CD4-positive, CD25-positive, alpha-beta regulatory T cell (primary cell): Measurements from ENCODE around the gene LCE2B. TPM values are rescaled to one million over a fixed set of nuclear protein-coding genes. Genes with fewer than 3 reads are reported as not detected.

Experiments
- ATAC-seq, 2 donors: fragments of 150-1000 bp; cut with Tn5 transposase; one replicate each; pipeline ENCODE4 v1.10.0; 2021; ENCODE audit warnings: low read depth in 2 of 2, moderate number of reproducible peaks in 2 of 2, moderate library complexity in 1 of 2
- DNase-seq, 3 donors: peaks; one replicate each; pipeline versions ENCODE4 v3.0.0 to v3.0.0-alpha.2; 2012 to 2022; ENCODE audit warnings: mixed read lengths in 1 of 3
- H3K27ac ChIP-seq: one replicate; pipeline ENCODE4 v1.7.0; 2013; ENCODE audit warnings: mild to moderate bottlenecking, low read length; ENCODE audit not compliant: insufficient read depth, poor library complexity, severe bottlenecking
- H3K27me3 ChIP-seq: one replicate; pipeline ENCODE4 v1.7.0; 2013; ENCODE audit warnings: low read length; ENCODE audit not compliant: control insufficient read depth, insufficient read depth
- H3K36me3 ChIP-seq: one replicate; pipeline ENCODE4 v1.7.0; 2013; ENCODE audit warnings: mild to moderate bottlenecking, low read length, moderate library complexity; ENCODE audit not compliant: control insufficient read depth, insufficient read depth
- H3K4me1 ChIP-seq: 2 replicates; pipeline ENCODE4 v1.7.0; 2013; ENCODE audit warnings: mild to moderate bottlenecking, low read length; ENCODE audit not compliant: insufficient read depth, control insufficient read depth, poor library complexity, severe bottlenecking
- H3K4me3 ChIP-seq: one replicate; pipeline ENCODE4 v1.7.0; 2013; ENCODE audit warnings: low read depth, mild to moderate bottlenecking, low read length, moderate library complexity
- H3K9me3 ChIP-seq, 2 experiments: 1 replicate in 1 of 2; 2 replicates in 1 of 2; pipeline ENCODE4 v1.7.0; 2013; ENCODE audit warnings: low read length in 2 of 2, mild to moderate bottlenecking in 1 of 2, moderate library complexity in 1 of 2; ENCODE audit not compliant: control insufficient read depth in 2 of 2
- H3K27ac Mint-ChIP-seq, 3 donors: one replicate each; pipeline ENCODE4 v1.8.0; 2020 to 2022; ENCODE audit warnings: mild to moderate bottlenecking in 3 of 3, mixed read lengths in 3 of 3, moderate library complexity in 2 of 3
- H3K27me3 Mint-ChIP-seq: one replicate; pipeline ENCODE4 v1.8.0; 2022; ENCODE audit warnings: mild to moderate bottlenecking, mixed read lengths
- H3K36me3 Mint-ChIP-seq: one replicate; pipeline ENCODE4 v1.8.0; 2020; ENCODE audit warnings: mixed read lengths
- H3K4me1 Mint-ChIP-seq, 4 donors: one replicate each; pipeline ENCODE4 v1.8.0; 2020 to 2022; ENCODE audit warnings: mixed read lengths in 4 of 4, mild to moderate bottlenecking in 1 of 4
- H3K4me3 Mint-ChIP-seq, 4 donors: one replicate each; pipeline ENCODE4 v1.8.0; 2020 to 2022; ENCODE audit warnings: mild to moderate bottlenecking in 4 of 4, mixed read lengths in 4 of 4, moderate library complexity in 3 of 4
- H3K9me3 Mint-ChIP-seq, 7 donors: one replicate each; pipeline ENCODE4 v1.8.0; 2020 to 2022; ENCODE audit warnings: mixed read lengths in 7 of 7, mild to moderate bottlenecking in 3 of 7, moderate library complexity in 2 of 7
- polyA plus RNA-seq, 4 donors: library from polyadenylated mRNA; unstranded; fragments of 300-500 nt; fragmentation: Illumina TruSeq; gene quantifications; one replicate each; pipeline ENCODE4 v1.2.3, GENCODE V29; 2021
- total RNA-seq: library from RNA; stranded (reverse); gene quantifications from one replicate; pipeline ENCODE4 v1.2.3, GENCODE V29; 2022

The LCE2B gene
- total and polyA plus RNA-seq, 5 donors from 2014 or later, result not detected

DNA sequence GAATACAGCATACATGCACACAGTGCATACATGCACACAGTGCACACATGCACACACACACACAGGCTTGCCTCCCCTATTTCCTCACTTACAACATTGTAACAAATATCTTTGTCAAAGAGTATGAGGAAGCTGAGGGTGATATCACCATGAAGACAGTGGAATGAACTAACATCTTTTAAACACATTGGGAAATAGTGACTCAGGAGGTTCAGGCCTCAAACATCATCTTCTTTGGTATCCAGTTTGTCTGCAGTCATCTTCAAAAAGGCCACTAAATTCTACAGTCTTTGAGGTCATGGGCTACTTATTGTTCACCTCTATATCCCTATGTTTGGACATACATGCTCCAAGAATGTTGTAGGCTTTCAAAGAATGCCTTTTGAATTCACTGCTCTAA lies 2.1 kb upstream of the LCE2B start:
- Mint-ChIP-seq H3K27ac (no peak overlapping the region), H3K36me3 (no peaks in the 10 kb centered on the region), H3K9me3 (no peaks in the 10 kb centered on the region), H3K4me3 (no peak overlapping the region), H3K27me3 (peaks cover 14% of the 10 kb centered on the region), H3K4me1 (no peaks in the 10 kb centered on the region)
- peaks cover 5% of the 10 kb centered on the region for H3K27me3 ChIP-seq
- H3K4me3 ChIP-seq, result no peak overlapping the region
- no peaks in the 10 kb centered on the region for H3K36me3 ChIP-seq
- H3K27ac ChIP-seq, result no peak overlapping the region
- DNase-seq (no peak), ATAC-seq (no peak)
- no peaks in the 10 kb centered on the region for H3K9me3 ChIP-seq
- no peaks in the 10 kb centered on the region for H3K4me1 ChIP-seq

DNA sequence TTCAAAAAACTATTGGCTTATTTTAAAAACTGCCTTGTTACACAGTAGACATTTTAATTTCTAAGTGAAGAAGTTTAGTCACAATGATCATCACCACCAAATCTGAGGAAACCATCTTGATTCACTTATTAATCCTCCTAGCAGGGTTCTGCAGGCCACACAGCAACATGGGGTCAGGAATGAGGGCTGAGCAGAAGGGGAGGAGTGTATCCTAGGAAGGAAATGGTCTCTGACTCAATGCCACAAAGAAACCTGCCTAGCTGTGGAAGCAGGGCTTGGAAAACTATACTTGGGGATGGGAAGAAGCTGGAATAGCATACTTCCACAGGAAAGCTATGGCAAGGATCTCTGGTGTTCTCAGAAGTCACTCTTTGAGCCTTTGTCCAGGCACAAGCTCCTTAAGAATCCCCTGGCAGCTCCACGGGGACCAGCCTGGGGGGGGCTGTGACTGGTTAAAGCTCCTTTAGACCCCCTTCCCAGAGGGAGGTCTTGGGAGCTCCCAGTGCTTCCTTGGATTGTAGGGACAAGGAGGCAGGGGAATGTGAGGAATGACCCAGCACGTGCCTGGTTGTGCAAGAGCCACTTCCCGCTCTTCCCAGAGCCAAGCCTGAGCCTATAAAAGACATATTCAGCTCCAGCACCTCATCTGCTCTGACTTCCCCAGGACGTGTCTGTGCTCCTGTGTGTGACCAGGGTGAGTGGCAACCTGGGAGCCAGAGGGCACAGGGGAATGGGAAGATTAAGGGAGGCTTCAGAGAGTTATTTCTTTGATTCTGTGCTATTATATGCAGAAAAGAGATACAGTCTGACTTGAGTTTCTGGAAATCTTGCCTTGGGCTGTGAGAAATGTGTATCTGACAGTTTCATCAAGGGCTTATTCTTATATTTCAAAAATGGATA lies 12.0 kb downstream of the LCE2B start, which contains the start of gene LCE2A:
Gene LCE2A, plus strand, starts transcription at position 645 of the 900 bp plus-strand sequence. CDS start 557 bp downstream, outside the sequence.
- DNase-seq, result no peak
- Histone ChIP-seq H3K4me3 (no peak within 1 kb of the TSS), H3K27me3 (no peaks in the 10 kb centered on the region), H3K9me3 (no peaks in the 10 kb centered on the region), H3K27ac (no peak within 1 kb of the TSS), H3K36me3 (no peaks in the 10 kb centered on the region), H3K4me1 (no peaks in the 10 kb centered on the region)
- Mint-ChIP-seq H3K27me3 (peaks cover 14% of the 10 kb centered on the region), H3K36me3 (no peaks in the 10 kb centered on the region), H3K4me3 (no peak within 1 kb of the TSS), H3K9me3 (peaks cover 0 to 6% (median 1%) of the 10 kb centered on the region in 7 donors), H3K27ac (no peak within 1 kb of the TSS), H3K4me1 (peaks cover 0 to 4% (median 0%) of the 10 kb centered on the region in 4 donors)
- no peak for ATAC-seq

DNA sequence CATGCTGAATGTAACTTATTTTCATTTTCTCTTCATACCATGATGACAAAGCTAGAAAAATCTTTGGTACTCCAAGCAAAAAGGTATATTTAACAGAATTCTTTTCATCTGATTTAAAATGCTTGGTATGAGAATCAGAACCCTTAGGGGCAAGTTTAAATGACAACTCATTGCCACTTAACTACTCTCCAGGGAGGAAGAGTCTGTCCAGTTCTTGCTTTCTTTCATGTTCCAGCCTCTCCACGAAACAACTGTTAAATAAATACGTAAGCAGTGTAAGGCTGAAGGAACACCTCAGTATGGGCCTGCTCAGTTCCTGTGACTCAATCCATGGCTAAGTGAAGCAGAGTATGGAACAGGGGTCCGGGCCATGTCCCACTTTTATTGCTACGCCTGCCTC lies 13.8 kb downstream of the LCE2B start:
- peaks cover 2% of the 10 kb centered on the region for H3K27me3 ChIP-seq
- no peak overlapping the region for H3K27ac ChIP-seq
- H3K4me1 ChIP-seq, result no peaks in the 10 kb centered on the region
- Mint-ChIP-seq H3K9me3 (peaks cover 0 to 5% (median 3%) of the 10 kb centered on the region in 7 donors), H3K27ac (no peak overlapping the region), H3K27me3 (peaks cover 15% of the 10 kb centered on the region), H3K4me3 (no peak overlapping the region), H3K4me1 (peaks cover 0 to 4% (median 0%) of the 10 kb centered on the region in 4 donors), H3K36me3 (no peaks in the 10 kb centered on the region)
- ATAC-seq (no peak), DNase-seq (no peak)
- H3K4me3 ChIP-seq, result no peak overlapping the region
- H3K9me3 ChIP-seq, result peaks cover 0 to 2% of the 10 kb centered on the region in 2 experiments
- no peaks in the 10 kb centered on the region for H3K36me3 ChIP-seq

DNA sequence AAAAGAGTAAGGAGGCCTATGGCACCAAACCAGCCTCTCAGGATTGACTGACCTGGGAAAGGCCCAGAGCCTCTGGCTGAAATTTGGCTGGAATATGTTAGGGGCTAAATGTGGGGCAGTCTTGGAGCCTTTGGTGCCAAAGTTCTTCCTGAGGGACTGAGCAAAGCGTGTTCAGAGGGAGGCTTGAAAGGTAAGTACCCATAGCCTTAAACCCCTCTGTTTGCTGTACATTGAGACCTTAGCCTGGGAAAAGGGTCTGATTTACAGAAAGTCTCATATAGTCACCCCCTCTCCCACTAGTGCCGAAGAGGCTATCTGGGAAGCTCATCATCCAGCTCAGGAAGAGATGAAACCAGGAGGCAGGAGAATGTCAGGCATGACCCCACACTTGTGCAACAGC lies 21.9 kb downstream of the LCE2B start, which contains the start of gene LCE4A:
Gene LCE4A, plus strand, starts transcription at position 301 of the 400 bp plus-strand sequence. CDS start 916 bp downstream, outside the sequence.
- Histone ChIP-seq H3K4me1 (no peaks in the 10 kb centered on the region), H3K9me3 (peaks cover 0 to 2% of the 10 kb centered on the region in 2 experiments), H3K4me3 (no peak within 1 kb of the TSS), H3K27me3 (peaks cover 9% of the 10 kb centered on the region), H3K36me3 (no peaks in the 10 kb centered on the region), H3K27ac (no peak within 1 kb of the TSS)
- H3K4me3 Mint-ChIP-seq, result no peak within 1 kb of the TSS
- no peaks in the 10 kb centered on the region for H3K36me3 Mint-ChIP-seq
- H3K27me3 Mint-ChIP-seq, result peaks cover 23% of the 10 kb centered on the region
- H3K27ac Mint-ChIP-seq, result no peak within 1 kb of the TSS
- peaks cover 0 to 7% (median 2%) of the 10 kb centered on the region in 7 donors for H3K9me3 Mint-ChIP-seq
- no peak for DNase-seq
- no peak for ATAC-seq
- H3K4me1 Mint-ChIP-seq, result no peaks in the 10 kb centered on the region

DNA sequence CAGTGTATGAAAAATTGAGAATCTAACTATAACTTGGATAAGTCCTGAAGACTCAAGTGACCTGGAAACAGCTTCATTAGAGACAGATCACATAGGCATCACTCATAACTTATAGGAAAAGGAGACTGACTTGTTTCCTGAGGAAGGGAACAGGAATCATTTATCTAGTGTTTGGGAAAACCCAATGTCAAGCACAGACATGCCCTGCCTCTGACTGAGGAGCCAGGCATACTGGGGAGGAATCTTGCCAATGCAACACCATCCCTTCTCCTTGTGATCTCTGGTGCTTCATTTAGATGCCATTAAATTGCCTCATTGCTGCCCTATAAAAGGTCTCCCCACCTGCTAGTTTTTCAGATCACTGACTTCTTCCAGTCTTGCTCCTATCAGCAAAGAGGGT lies 32.3 kb downstream of the LCE2B start:
- ATAC-seq (no peak), DNase-seq (no peak)
- H3K4me1 Mint-ChIP-seq, result no peaks in the 10 kb centered on the region
- H3K4me3 Mint-ChIP-seq, result no peak overlapping the region
- H3K4me1 ChIP-seq, result no peaks in the 10 kb centered on the region
- peaks cover 0 to 6% (median 2%) of the 10 kb centered on the region in 7 donors for H3K9me3 Mint-ChIP-seq
- H3K4me3 ChIP-seq, result no peak overlapping the region
- H3K27ac Mint-ChIP-seq, result no peak overlapping the region
- H3K27ac ChIP-seq, result no peak overlapping the region
- H3K36me3 ChIP-seq, result no peaks in the 10 kb centered on the region
- H3K36me3 Mint-ChIP-seq, result no peaks in the 10 kb centered on the region
- no peaks in the 10 kb centered on the region for H3K9me3 ChIP-seq
- H3K27me3 Mint-ChIP-seq, result peaks cover 6% of the 10 kb centered on the region
- H3K27me3 ChIP-seq, result no peaks in the 10 kb centered on the region

DNA sequence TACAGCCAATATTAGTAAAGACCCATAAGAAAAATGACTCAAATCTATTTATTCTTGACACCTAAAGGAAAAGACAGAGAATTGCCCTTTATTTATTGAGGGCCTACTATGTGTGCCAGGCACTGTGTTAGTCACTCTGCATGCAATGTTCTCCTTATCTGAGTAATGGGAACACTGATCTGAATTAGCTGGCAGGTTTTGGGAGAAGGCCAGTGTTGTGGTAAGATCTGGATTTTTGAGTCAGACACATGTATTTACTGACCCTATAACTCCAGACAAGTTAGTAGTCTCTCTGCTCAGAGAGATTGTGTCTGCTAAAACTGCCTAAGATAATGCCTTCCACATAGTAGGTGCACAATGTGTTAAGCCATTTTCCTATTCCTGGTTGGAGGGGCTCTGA lies 39.3 kb downstream of the LCE2B start:
- H3K27ac Mint-ChIP-seq, result no peak overlapping the region
- H3K27me3 ChIP-seq, result peaks cover 3% of the 10 kb centered on the region
- H3K27ac ChIP-seq, result no peak overlapping the region
- ATAC-seq (no peak), DNase-seq (no peak)
- H3K4me1 ChIP-seq, result no peaks in the 10 kb centered on the region
- H3K4me1 Mint-ChIP-seq, result no peaks in the 10 kb centered on the region
- no peaks in the 10 kb centered on the region for H3K36me3 Mint-ChIP-seq
- peaks cover 8% of the 10 kb centered on the region for H3K27me3 Mint-ChIP-seq
- H3K4me3 Mint-ChIP-seq, result no peak overlapping the region
- H3K9me3 ChIP-seq, result no peaks in the 10 kb centered on the region
- H3K9me3 Mint-ChIP-seq, result no peaks in the 10 kb centered on the region
- H3K4me3 ChIP-seq, result no peak overlapping the region
- no peaks in the 10 kb centered on the region for H3K36me3 ChIP-seq

DNA sequence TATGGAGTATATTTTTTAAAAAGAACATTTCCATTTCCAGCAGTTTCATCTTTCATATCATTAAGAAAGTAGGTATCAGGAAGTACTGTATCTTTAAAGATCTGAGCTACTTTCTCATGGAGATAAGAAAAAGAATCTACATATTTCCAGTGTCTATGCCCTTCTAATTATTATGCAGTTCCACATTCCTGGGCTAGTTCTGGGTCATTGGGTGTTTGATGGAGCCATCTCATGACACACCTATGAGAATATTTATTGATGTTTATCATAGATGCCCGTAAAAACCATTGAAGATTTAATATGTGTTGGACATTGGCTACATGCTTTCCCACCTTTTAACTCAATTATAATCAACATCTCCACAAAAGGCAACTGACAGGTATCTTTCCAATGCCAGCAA lies 43.1 kb downstream of the LCE2B start:
- ATAC-seq, result no peak
- Mint-ChIP-seq H3K36me3 (no peaks in the 10 kb centered on the region), H3K4me3 (no peak overlapping the region), H3K27ac (no peak overlapping the region), H3K9me3 (no peaks in the 10 kb centered on the region), H3K4me1 (no peaks in the 10 kb centered on the region), H3K27me3 (peaks cover 7% of the 10 kb centered on the region)
- H3K9me3 ChIP-seq, result no peaks in the 10 kb centered on the region
- no peak for DNase-seq
- H3K27me3 ChIP-seq, result peaks cover 3% of the 10 kb centered on the region
- H3K36me3 ChIP-seq, result no peaks in the 10 kb centered on the region
- no peaks in the 10 kb centered on the region for H3K4me1 ChIP-seq
- H3K27ac ChIP-seq, result no peak overlapping the region
- H3K4me3 ChIP-seq, result no peak overlapping the region

DNA sequence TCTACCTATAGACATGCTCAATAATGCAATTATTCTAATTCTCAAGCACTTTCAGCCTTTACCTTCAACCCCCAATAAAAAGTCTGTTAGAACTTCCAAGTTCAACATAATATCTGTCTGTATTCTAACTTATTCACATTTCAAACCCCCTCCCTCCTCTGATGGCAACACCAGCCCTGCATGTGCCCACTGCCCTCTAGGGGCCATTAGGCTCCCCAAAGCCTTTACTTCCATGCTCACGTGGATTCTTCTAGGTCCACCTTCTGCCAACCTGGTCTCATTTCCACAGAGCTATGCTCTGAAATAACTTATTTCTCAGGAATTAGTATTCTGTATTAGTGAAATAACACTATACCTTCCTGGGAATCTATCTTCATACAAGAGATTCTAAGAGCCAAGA lies 49.7 kb downstream of the LCE2B start:
- no peak overlapping the region for H3K4me3 Mint-ChIP-seq

More for the DNA sequence above, 49.7 kb downstream of the LCE2B start:
- Histone ChIP-seq H3K27ac (no peak overlapping the region), H3K9me3 (no peaks in the 10 kb centered on the region), H3K4me3 (no peak overlapping the region), H3K4me1 (no peaks in the 10 kb centered on the region), H3K27me3 (peaks cover 4% of the 10 kb centered on the region), H3K36me3 (no peaks in the 10 kb centered on the region)
- no peaks in the 10 kb centered on the region for H3K4me1 Mint-ChIP-seq
- no peak for DNase-seq
- H3K27ac Mint-ChIP-seq, result no peak overlapping the region
- ATAC-seq, result no peak
- H3K9me3 Mint-ChIP-seq, result peaks cover 0 to 2% (median 0%) of the 10 kb centered on the region in 7 donors
- no peaks in the 10 kb centered on the region for H3K36me3 Mint-ChIP-seq
- peaks cover 7% of the 10 kb centered on the region for H3K27me3 Mint-ChIP-seq
